PC-9 (cell line): ENCODE data around the gene UST. TPM values are rescaled to one million over a fixed set of nuclear protein-coding genes. Genes with fewer than 3 reads are reported as not detected.
"Not testable (repeated sequence)": the region's sequence is repeated elsewhere in the genome, so short reads cannot be mapped to it uniquely, and the experiment has no call there.

Source experiments
- BruUV-seq: library from RNA; stranded (reverse); fragments of 400-500 nt; replicated peaks from 2 replicates; lab custom pipeline; 2021; lab: Mats Ljungman, UMichigan
- CTCF ChIA-PET: fragments of 300-600 bp; sonication (Branson Sonifier 250); formaldehyde crosslinking; loops from one replicate; lab custom pipeline; 2022; ENCODE audit warnings: antibody characterized with exemption; lab: Charles Lee
- POLR2A ChIA-PET: fragments of 300-600 bp; sonication (Branson Sonifier 250); formaldehyde crosslinking; loops from one replicate; lab custom pipeline; 2022; ENCODE audit warnings: antibody characterized with exemption; ENCODE audit not compliant: unreplicated experiment; lab: Charles Lee
- DNase-seq, 2 experiments: peaks; one replicate each; pipeline versions ENCODE4 v3.0.0 to v3.0.0-alpha.2; 2015 to 2022; ENCODE audit warnings: mixed read lengths in 1 of 2
- H2AFZ ChIP-seq: fragments of 200-600 bp; sonication (generic); 2 replicates; pipeline ENCODE4 v1.8.1; 2017; ENCODE audit warnings: antibody characterized with exemption
- H3F3A ChIP-seq: fragments of 200-600 bp; sonication (generic); 2 replicates; pipeline ENCODE4 v1.8.1; 2017; ENCODE audit warnings: antibody characterized with exemption, mild to moderate bottlenecking, low read depth; ENCODE audit not compliant: insufficient read depth
- H3K27ac ChIP-seq: fragments of 200-600 bp; sonication (generic); 2 replicates; pipeline ENCODE4 v1.6.1; 2016; ENCODE audit warnings: mixed run types
- H3K27me3 ChIP-seq: fragments of 200-600 bp; sonication (generic); 2 replicates; pipeline ENCODE4 v1.6.1; 2016; ENCODE audit warnings: low read depth, mixed run types; ENCODE audit not compliant: insufficient read depth
- H3K36me3 ChIP-seq: fragments of 200-600 bp; sonication (generic); 2 replicates; pipeline ENCODE4 v1.6.1; 2016; ENCODE audit warnings: low read depth, mixed run types
- H3K4me1 ChIP-seq: fragments of 200-600 bp; sonication (generic); replicated peaks from 2 replicates; pipeline ENCODE4 v1.6.1; 2016; ENCODE audit warnings: mixed run types; ENCODE audit not compliant: insufficient read depth
- H3K4me2 ChIP-seq: fragments of 200-600 bp; sonication (generic); 2 replicates; pipeline ENCODE4 v1.6.1; 2017; ENCODE audit warnings: mixed run types
- H3K4me3 ChIP-seq: fragments of 200-600 bp; sonication (generic); 2 replicates; pipeline ENCODE4 v1.6.1; 2016; ENCODE audit warnings: mixed run types
- H3K79me2 ChIP-seq: fragments of 200-600 bp; sonication (generic); 2 replicates; pipeline ENCODE4 v1.6.1; 2017; ENCODE audit warnings: low read depth, mixed run types
- H3K9me2 ChIP-seq: fragments of 200-600 bp; sonication (generic); 2 replicates; pipeline ENCODE4 v1.8.1; 2017; ENCODE audit warnings: mild to moderate bottlenecking; ENCODE audit not compliant: insufficient read depth
- H3K9me3 ChIP-seq: fragments of 200-600 bp; sonication (generic); 2 replicates; pipeline ENCODE4 v1.8.1; 2016; ENCODE audit warnings: low read depth; ENCODE audit not compliant: insufficient read depth
- H4K20me1 ChIP-seq: fragments of 200-600 bp; sonication (generic); 2 replicates; pipeline ENCODE4 v1.8.1; 2017; ENCODE audit not compliant: insufficient read depth
- CTCF ChIP-seq: fragments of 200-600 bp; sonication (generic); conservative IDR thresholded peaks from 2 replicates; pipeline ENCODE4 v1.6.1; 2017; ENCODE audit warnings: mixed run types, antibody characterized with exemption, mild to moderate bottlenecking, moderate library complexity
- EZH2 ChIP-seq: fragments of 200-600 bp; sonication (generic); IDR thresholded peaks from 2 replicates; pipeline ENCODE4 v1.8.0; 2017; ENCODE audit warnings: antibody characterized with exemption, low read depth
- intact Hi-C: fragments of 100-400 bp; cut with micrococcal nuclease; formaldehyde crosslinking; loops from one replicate; pipeline ENCODE4 v1.10.0; 2022; ENCODE audit not compliant: unreplicated experiment
- total RNA-seq: library from RNA; stranded (reverse); gene quantifications from 2 replicates; pipeline ENCODE4 v1.2.3, GENCODE V29; 2021

UST gene
- total RNA-seq, 1 experiment from 2014 or later, result 4.2 TPM

GRCh38 chr6:148775161-148775560 lies 28.3 kb downstream of the UST start:
- TF ChIP-seq EZH2, result no peak
- no peak for TF ChIP-seq CTCF
- BruUV-seq, result no TSS peak
- no peak overlapping the region for H3K27ac ChIP-seq
- no peaks in the 10 kb centered on the region for H3K27me3 ChIP-seq
- POLR2A ChIA-PET, result no interaction called here
- no peak overlapping the region for H3K4me2 ChIP-seq
- intact Hi-C loops, result no loop called here
- no peaks in the 10 kb centered on the region for H3F3A ChIP-seq
- H4K20me1 ChIP-seq, result no peaks in the 10 kb centered on the region
- H3K9me2 ChIP-seq, result no peaks in the 10 kb centered on the region
- H3K36me3 ChIP-seq, result no peaks in the 10 kb centered on the region
- H3K4me1 ChIP-seq, result no peaks in the 10 kb centered on the region
- no peak overlapping the region for H3K4me3 ChIP-seq
- no peaks in the 10 kb centered on the region for H3K9me3 ChIP-seq
- CTCF ChIA-PET, result interaction anchor here (0.6 kb wide), 1 partner anchor 96 kb away, joined by 4 read pairs; no protein-coding TSS in a partner anchor
- no peak for DNase-seq
- H3K79me2 ChIP-seq, result no peaks in the 10 kb centered on the region
- no peak overlapping the region for H2AFZ ChIP-seq

- H4K20me1 ChIP-seq, result no peaks in the 10 kb centered on the region
- H3K4me2 ChIP-seq, result no peak overlapping the region
- H3F3A ChIP-seq, result no peaks in the 10 kb centered on the region
- TF ChIP-seq EZH2 (no peak), CTCF (no peak)
- H2AFZ ChIP-seq, result no peak overlapping the region
- no peaks in the 10 kb centered on the region for H3K9me2 ChIP-seq
- H3K27ac ChIP-seq, result no peak overlapping the region
- H3K4me1 ChIP-seq, result no peaks in the 10 kb centered on the region
- H3K36me3 ChIP-seq, result no peaks in the 10 kb centered on the region
- intact Hi-C loops, result no loop called here
- no peak for DNase-seq
- H3K27me3 ChIP-seq, result no peaks in the 10 kb centered on the region
- H3K9me3 ChIP-seq, result no peaks in the 10 kb centered on the region
- no TSS peak for BruUV-seq
- CTCF ChIA-PET, result interaction anchor here (0.6 kb wide), 1 partner anchor 31 kb away, joined by 3 read pairs; no protein-coding TSS in a partner anchor
- H3K4me3 ChIP-seq, result no peak overlapping the region
- H3K79me2 ChIP-seq, result no peaks in the 10 kb centered on the region
- POLR2A ChIA-PET, result no interaction called here
These were observed 29.8 kb downstream of the UST start for GRCh38 chr6:148776321-148777308.

GRCh38 chr6:148779142-148779562 lies 32.3 kb downstream of the UST start:
- BruUV-seq, result no TSS peak
- Histone ChIP-seq H3K4me1 (no peaks in the 10 kb centered on the region), H3K4me2 (no peak overlapping the region), H3K27me3 (no peaks in the 10 kb centered on the region), H4K20me1 (no peaks in the 10 kb centered on the region), H2AFZ (no peak overlapping the region), H3F3A (no peaks in the 10 kb centered on the region), H3K79me2 (no peaks in the 10 kb centered on the region), H3K4me3 (no peak overlapping the region), H3K9me3 (no peaks in the 10 kb centered on the region), H3K9me2 (no peaks in the 10 kb centered on the region), H3K36me3 (no peaks in the 10 kb centered on the region), H3K27ac (no peak overlapping the region)
- no peak for DNase-seq
- intact Hi-C loops, result no loop called here
- ChIA-PET POLR2A (no interaction called here), CTCF (no interaction called here)
- TF ChIP-seq CTCF, result no peak
- no peak for TF ChIP-seq EZH2

- DNase-seq, POLR2A ChIA-PET, BruUV-seq: not testable (repeated sequence)
These were observed 33.6 kb downstream of the UST start for GRCh38 chr6:148780423-148780822.

More at GRCh38 chr6:148780423-148780822, 33.6 kb downstream of the UST start:
- H4K20me1 ChIP-seq, H3K9me3 ChIP-seq, H3K27me3 ChIP-seq, H2AFZ ChIP-seq, H3K4me2 ChIP-seq, intact Hi-C loops, H3F3A ChIP-seq, H3K79me2 ChIP-seq, H3K9me2 ChIP-seq, H3K27ac ChIP-seq, CTCF ChIA-PET, H3K36me3 ChIP-seq, H3K4me3 ChIP-seq, H3K4me1 ChIP-seq: not testable (repeated sequence)
